Measurements from ENCODE around the gene TAGLN2.

GRCh38 chr1:159937054-159937750, 11.9 kb upstream of the TAGLN2 start:
- TF ChIP-seq YY1 (IDR thresholded peaks at IDR 0.05; ENCODE audit: low read depth, low read length) (no peak), HDAC2 (IDR thresholded peaks at IDR 0.05) (no peak), ZZZ3 (IDR thresholded peaks at IDR 0.05; ENCODE audit: control insufficient read depth, insufficient read length, low read depth) (no peak), TCF7 (IDR thresholded peaks at IDR 0.05; ENCODE audit: borderline replicate concordance) (no peak), EGR1 (IDR thresholded peaks at IDR 0.05; ENCODE audit: borderline replicate concordance in 1 of 2, low read depth in 2 of 2, low read length in 2 of 2) (no peak), RAD21 (IDR thresholded peaks at IDR 0.05; ENCODE audit: insufficient read depth, low read depth, low read length) (no peak), CTCF (IDR thresholded peaks at IDR 0.05 in 2 of 3, conservative IDR thresholded peaks at IDR 0.05 in 1 of 3; ENCODE audit: control insufficient read depth in 2 of 3, extremely low read depth in 1 of 3, insufficient read depth in 1 of 3, low read depth in 3 of 3, low read length in 3 of 3) (no peak), DPF2 (IDR thresholded peaks at IDR 0.05) (no peak), ZNF592 (IDR thresholded peaks at IDR 0.05) (no peak), CEBPB (IDR thresholded peaks at IDR 0.05; ENCODE audit: borderline replicate concordance in 1 of 2, low read depth in 2 of 2, low read length in 2 of 2) (no peak)

All from GM12878 (cell line).